K562 (cell line): ENCODE data around the gene PPP1R16B. TPM values are rescaled to one million over a fixed set of nuclear protein-coding genes. Genes with fewer than 3 reads are reported as not detected.

ENCODE experiments used
- CEBPG ChIP-seq, 3 experiments: fragments of 200-800 bp in 1 of 3; sonication (Bioruptor generic) in 1 of 3; sonication (generic) in 1 of 3; formaldehyde crosslinking in 1 of 3; IDR thresholded peaks in 2 of 3; conservative IDR thresholded peaks in 1 of 3; 2 replicates each; pipeline versions ENCODE4 v1.6.1 to v1.8.0; 2016 to 2022; ENCODE audit warnings: missing compliant biosample characterization in 2 of 3, missing genetic modification characterization in 2 of 3, mild to moderate bottlenecking in 1 of 3, missing genetic modification reagents in 1 of 3
- CREM ChIP-seq: IDR thresholded peaks from 2 replicates; pipeline ENCODE4 v1.6.1; 2014; ENCODE audit warnings: antibody characterized with exemption, low read depth
- CTCFL ChIP-seq: IDR thresholded peaks from 2 replicates; pipeline ENCODE4 v1.6.1; 2011; ENCODE audit warnings: borderline replicate concordance, low read depth, mild to moderate bottlenecking, moderate library complexity, low read length; ENCODE audit not compliant: insufficient read depth, poor library complexity, severe bottlenecking
- DNMT1 ChIP-seq: fragments of 450-650 bp; IDR thresholded peaks from 2 replicates; pipeline ENCODE4 v1.6.1; 2016; ENCODE audit warnings: antibody characterized with exemption, mild to moderate bottlenecking
- POLR2B ChIP-seq: fragments of 450-650 bp; IDR thresholded peaks from 2 replicates; pipeline ENCODE4 v1.6.1; 2018; ENCODE audit warnings: low read depth; ENCODE audit not compliant: partially characterized antibody
- RAD21 ChIP-seq, 2 experiments: fragments of 250-450 bp in 1 of 2; fragments of 450-650 bp in 1 of 2; sonication (Bioruptor Pico) in 1 of 2; formaldehyde crosslinking in 1 of 2; IDR thresholded peaks in 1 of 2; conservative IDR thresholded peaks in 1 of 2; 2 replicates each; pipeline versions ENCODE4 v1.4.0 to v1.8.0; 2020 to 2022; ENCODE audit warnings: mild to moderate bottlenecking in 2 of 2, moderate library complexity in 1 of 2
- RCOR1 ChIP-seq, 2 experiments: IDR thresholded peaks; 2 replicates each; pipeline ENCODE4 v1.6.1; 2012; ENCODE audit warnings: low read depth in 2 of 2, low read length in 2 of 2, borderline replicate concordance in 1 of 2, improper control_type of control experiment in 1 of 2
- SIRT6 ChIP-seq: IDR thresholded peaks from one replicate; pipeline ENCODE4 v1.6.1; 2012; ENCODE audit warnings: low read depth, mild to moderate bottlenecking, control low read depth, inconsistent platforms, low read length, moderate library complexity
- THRA ChIP-seq: fragments of 450-650 bp; IDR thresholded peaks from 2 replicates; pipeline ENCODE4 v1.6.1; 2017; ENCODE audit warnings: mild to moderate bottlenecking, moderate library complexity
- XRCC4 ChIP-seq: IDR thresholded peaks from one replicate; pipeline ENCODE4 v1.6.1; 2011; ENCODE audit not compliant: insufficient read depth, insufficient read length; ENCODE audit errors: extremely low read depth
- ZBTB17 ChIP-seq: fragments of 450-650 bp; formaldehyde crosslinking; IDR thresholded peaks from 2 replicates; pipeline ENCODE4 v1.4.0; 2020; ENCODE audit warnings: mild to moderate bottlenecking
- ZFP36 ChIP-seq: fragments of 150-350 bp; IDR thresholded peaks from 2 replicates; pipeline ENCODE4 v1.6.1; 2018; ENCODE audit warnings: low read length, low read depth; ENCODE audit not compliant: partially characterized antibody
- ZNF436 ChIP-seq: fragments of 250-450, 450-650 bp; sonication (Bioruptor Pico); formaldehyde crosslinking; IDR thresholded peaks from 2 replicates; pipeline ENCODE4 v1.7.0; 2020; ENCODE audit warnings: mild to moderate bottlenecking
- polyA plus RNA-seq, 8 experiments: library from polyadenylated mRNA; depleted of rRNA in 4 of 8; stranded (reverse) in 5 of 8; unstranded in 3 of 8; fragments of >200 nt; fragmentation: Nextera tagmentation in 2 of 8; fragmentation: Illumina TruSeq in 1 of 8; extraction: Ambion mirVana in 2 of 8; extraction: Trizol in 1 of 8; gene quantifications; 2 replicates each; pipeline versions ENCODE4 v1.2.1 to v1.2.3, GENCODE V29; 2011 to 2014; ENCODE audit warnings: inconsistent platforms in 1 of 8, missing spikeins in 1 of 8
- total RNA-seq, 7 experiments: library from RNA; depleted of rRNA in 6 of 7; stranded (reverse); fragments of >200 nt in 6 of 7; fragmentation: Illumina TruSeq in 2 of 7; extraction: Trizol in 2 of 7; gene quantifications; 2 replicates each; pipeline versions ENCODE4 v1.2.1 to v1.2.3, GENCODE V29; 2011 to 2021; ENCODE audit warnings: low replicate concordance in 1 of 7
- TF ChIP-seq, protein P1 (sequence below): sonication (generic); formaldehyde crosslinking; IDR thresholded peaks from 2 replicates; pipeline ENCODE4 v1.8.0; 2023; ENCODE audit warnings: mild to moderate bottlenecking, missing genetic modification reagents
- TF ChIP-seq, protein P2 (sequence below): fragments of 250-450 bp; sonication (Bioruptor Pico); IDR thresholded peaks from 2 replicates; pipeline ENCODE4 v1.5.0; 2021
- TF ChIP-seq, protein P3 (sequence below): fragments of 450-650 bp; formaldehyde crosslinking; IDR thresholded peaks from 2 replicates; pipeline ENCODE4 v1.4.0; 2020; ENCODE audit warnings: mild to moderate bottlenecking, moderate library complexity

Gene PPP1R16B
- total and polyA plus RNA-seq, 9 of the 15 experiments (the other 6 are each of a cell fraction or from before 2014, with no cell fraction given): 1.5 to 11.5 (median 6.8) TPM

GRCh38 chr20:38893565-38894090, 88.1 kb downstream of the PPP1R16B start (continued):
- TF ChIP-seq CTCFL (peak; percentile 77), CREM (peak; percentile 77), XRCC4 (no peak), DNMT1 (no peak), ZFP36 (peak; percentile 12), ZNF436 (no peak), THRA (no peak), RAD21 (CRISPR knock-in tag; conservative IDR thresholded peaks at IDR 0.05 in 1 of 2, IDR thresholded peaks at IDR 0.05 in 1 of 2) (peak; percentile 79 to 91), CEBPG (CRISPR knock-in tag; IDR thresholded peaks at IDR 0.05) (no peak), CEBPG (tag; conservative IDR thresholded peaks at IDR 0.05 in 1 of 2, IDR thresholded peaks at IDR 0.05 in 1 of 2) (0 out of 4 replicates have a peak, but pooled peaks of 1 of the 2 experiments have one; percentile 4), RCOR1 (IDR thresholded peaks at IDR 0.05; ENCODE audit: borderline replicate concordance in 1 of 2, low read depth in 2 of 2, low read length in 2 of 2) (peak in 1 of 2 experiments; percentile 78; a peak in 1 of 4 replicates), SIRT6 (no peak), ZBTB17 (CRISPR knock-in tag) (0 out of 2 replicates have a peak, but pooled peaks have one; percentile 22), POLR2B (no peak)
- TF ChIP-seq, protein P1, sequence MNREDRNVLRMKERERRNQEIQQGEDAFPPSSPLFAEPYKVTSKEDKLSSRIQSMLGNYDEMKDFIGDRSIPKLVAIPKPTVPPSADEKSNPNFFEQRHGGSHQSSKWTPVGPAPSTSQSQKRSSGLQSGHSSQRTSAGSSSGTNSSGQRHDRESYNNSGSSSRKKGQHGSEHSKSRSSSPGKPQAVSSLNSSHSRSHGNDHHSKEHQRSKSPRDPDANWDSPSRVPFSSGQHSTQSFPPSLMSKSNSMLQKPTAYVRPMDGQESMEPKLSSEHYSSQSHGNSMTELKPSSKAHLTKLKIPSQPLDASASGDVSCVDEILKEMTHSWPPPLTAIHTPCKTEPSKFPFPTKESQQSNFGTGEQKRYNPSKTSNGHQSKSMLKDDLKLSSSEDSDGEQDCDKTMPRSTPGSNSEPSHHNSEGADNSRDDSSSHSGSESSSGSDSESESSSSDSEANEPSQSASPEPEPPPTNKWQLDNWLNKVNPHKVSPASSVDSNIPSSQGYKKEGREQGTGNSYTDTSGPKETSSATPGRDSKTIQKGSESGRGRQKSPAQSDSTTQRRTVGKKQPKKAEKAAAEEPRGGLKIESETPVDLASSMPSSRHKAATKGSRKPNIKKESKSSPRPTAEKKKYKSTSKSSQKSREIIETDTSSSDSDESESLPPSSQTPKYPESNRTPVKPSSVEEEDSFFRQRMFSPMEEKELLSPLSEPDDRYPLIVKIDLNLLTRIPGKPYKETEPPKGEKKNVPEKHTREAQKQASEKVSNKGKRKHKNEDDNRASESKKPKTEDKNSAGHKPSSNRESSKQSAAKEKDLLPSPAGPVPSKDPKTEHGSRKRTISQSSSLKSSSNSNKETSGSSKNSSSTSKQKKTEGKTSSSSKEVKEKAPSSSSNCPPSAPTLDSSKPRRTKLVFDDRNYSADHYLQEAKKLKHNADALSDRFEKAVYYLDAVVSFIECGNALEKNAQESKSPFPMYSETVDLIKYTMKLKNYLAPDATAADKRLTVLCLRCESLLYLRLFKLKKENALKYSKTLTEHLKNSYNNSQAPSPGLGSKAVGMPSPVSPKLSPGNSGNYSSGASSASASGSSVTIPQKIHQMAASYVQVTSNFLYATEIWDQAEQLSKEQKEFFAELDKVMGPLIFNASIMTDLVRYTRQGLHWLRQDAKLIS: 0 out of 2 replicates have a peak, but pooled peaks have one; percentile 41
- TF ChIP-seq, protein P2, sequence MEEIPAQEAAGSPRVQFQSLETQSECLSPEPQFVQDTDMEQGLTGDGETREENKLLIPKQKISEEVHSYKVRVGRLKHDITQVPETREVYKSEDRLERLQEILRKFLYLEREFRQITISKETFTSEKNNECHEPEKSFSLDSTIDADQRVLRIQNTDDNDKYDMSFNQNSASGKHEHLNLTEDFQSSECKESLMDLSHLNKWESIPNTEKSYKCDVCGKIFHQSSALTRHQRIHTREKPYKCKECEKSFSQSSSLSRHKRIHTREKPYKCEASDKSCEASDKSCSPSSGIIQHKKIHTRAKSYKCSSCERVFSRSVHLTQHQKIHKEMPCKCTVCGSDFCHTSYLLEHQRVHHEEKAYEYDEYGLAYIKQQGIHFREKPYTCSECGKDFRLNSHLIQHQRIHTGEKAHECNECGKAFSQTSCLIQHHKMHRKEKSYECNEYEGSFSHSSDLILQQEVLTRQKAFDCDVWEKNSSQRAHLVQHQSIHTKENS (CRISPR knock-in tag): no peak
- TF ChIP-seq, protein P3, sequence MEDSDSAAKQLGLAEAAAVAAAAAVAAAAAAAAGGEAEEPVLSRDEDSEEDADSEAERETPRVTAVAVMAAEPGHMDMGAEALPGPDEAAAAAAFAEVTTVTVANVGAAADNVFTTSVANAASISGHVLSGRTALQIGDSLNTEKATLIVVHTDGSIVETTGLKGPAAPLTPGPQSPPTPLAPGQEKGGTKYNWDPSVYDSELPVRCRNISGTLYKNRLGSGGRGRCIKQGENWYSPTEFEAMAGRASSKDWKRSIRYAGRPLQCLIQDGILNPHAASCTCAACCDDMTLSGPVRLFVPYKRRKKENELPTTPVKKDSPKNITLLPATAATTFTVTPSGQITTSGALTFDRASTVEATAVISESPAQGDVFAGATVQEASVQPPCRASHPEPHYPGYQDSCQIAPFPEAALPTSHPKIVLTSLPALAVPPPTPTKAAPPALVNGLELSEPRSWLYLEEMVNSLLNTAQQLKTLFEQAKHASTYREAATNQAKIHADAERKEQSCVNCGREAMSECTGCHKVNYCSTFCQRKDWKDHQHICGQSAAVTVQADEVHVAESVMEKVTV (CRISPR knock-in tag): peak; percentile 65
